T-helper 2 cell (primary cell): Measurements from ENCODE around the gene CPLANE1.

ENCODE experiments used
- DNase-seq, 5 experiments: peaks; one replicate each; pipeline versions ENCODE4 v3.0.0 to v3.0.0-alpha.2; 2012 to 2022

CPLANE1 gene

DNA sequence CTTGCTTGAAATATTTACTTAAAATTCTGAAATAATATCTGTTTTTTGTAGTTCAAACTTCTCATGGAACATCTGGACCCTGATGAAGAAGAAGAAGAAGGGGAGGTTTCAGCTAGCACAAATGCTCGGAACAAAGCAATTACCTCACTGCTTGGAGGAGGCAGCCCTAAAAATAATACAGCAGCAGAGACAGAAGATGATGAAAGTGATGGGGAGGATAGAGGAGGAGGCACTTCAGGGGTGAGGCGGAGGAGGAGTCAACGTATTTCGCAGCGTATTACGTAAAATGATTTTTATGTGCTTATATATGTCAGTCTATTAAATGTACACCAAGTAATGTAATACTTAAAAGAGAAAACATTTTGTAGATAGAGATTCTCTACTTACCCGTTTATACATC, 185.4 kb downstream of the CPLANE1 start:
- DNase-seq: no peak

DNA sequence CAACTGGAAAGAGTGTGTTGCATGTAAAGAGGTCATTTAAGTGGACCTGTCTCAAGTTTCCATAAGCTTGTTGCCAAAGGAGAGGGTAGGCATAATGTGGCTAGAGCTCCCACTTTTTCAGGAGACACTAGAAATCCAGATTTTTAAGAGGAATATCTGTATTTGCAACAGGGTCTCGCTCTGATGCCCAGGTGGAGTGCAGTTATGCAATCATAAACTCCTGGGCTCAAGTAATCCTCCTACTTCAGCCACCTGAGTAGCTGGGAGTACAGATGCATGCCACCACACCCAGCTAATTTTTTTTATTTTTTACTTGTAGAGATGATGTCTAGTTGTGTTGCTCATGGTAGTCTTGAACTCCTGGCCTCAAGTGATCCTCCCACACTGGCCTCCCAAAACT, 189.1 kb downstream of the CPLANE1 start:
- DNase-seq: no peak

DNA sequence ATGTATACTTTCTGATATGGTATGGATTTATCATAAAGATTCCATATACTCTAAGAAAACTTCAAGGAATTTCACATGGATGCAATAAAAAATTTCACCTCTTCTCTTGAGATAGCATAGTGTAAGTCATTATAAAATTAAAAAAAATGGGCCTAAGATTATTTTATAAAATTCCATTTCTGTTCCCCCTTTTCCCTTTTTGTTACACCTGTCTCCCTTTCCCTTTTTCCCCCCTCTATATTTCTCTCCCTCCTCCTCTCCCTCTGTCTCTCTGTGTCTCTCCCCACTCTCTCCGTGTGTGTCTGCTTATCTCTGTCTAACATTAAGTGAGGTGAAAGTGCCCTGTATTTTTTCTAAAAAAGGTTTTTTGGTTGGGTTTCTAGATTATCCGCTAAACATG, 192.4 kb downstream of the CPLANE1 start:
- no peak for DNase-seq
